ENCODE measurements around the gene GRIK2. TPM values are rescaled to one million over a fixed set of nuclear protein-coding genes. Genes with fewer than 3 reads are reported as not detected.

GRIK2 gene
- total and polyA plus RNA-seq, 2 donors (not counting 3 experiments of a cell fraction or from before 2014, with no cell fraction given), result not detected

DNA sequence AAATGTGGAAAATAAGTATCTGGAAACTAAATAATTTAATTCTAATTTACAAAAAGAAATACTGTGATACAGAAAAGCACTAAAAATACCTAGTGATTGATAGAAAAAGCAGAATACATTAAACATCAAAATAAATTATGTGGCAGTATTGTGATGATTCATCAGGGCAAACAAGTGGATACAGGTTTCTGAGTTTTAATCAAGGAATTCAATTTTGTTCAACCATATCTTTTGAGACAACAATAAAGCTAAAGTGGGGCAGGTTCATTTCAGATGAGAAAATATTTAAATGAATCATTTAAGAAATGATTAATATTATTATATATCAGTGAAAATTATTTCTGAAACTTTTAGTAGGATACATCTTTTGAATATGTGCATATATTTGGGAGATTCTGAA lies 49.8 kb downstream of the GRIK2 start:
- Histone ChIP-seq H3K4me1 (ENCODE audit: control insufficient read depth, extremely low read depth, insufficient read depth, low read length) (no peaks in the 10 kb centered on the region), H3K9me3 (replicated peaks; ENCODE audit: control insufficient read depth, insufficient read depth, low read length) (no peaks in the 10 kb centered on the region), H4K20me1 (replicated peaks; ENCODE audit: control insufficient read depth, extremely low read depth, insufficient read depth, low read length) (no peaks in the 10 kb centered on the region), H3K9me1 (replicated peaks; ENCODE audit: control insufficient read depth, extremely low read depth, insufficient read depth, low read length) (no peaks in the 10 kb centered on the region), H3K4me3 (replicated peaks in 1 of 3; ENCODE audit: insufficient read depth in 1 of 3, low read depth in 1 of 3, low read length in 3 of 3) (no peak overlapping the region), H3K36me3 (ENCODE audit: control insufficient read depth in 2 of 2, extremely low read depth in 1 of 2, insufficient read depth in 2 of 2, low read length in 2 of 2) (no peaks in the 10 kb centered on the region), H2AFZ (ENCODE audit: low read depth, low read length) (no peak overlapping the region), H3K4me2 (ENCODE audit: insufficient read depth, low read length) (no peak overlapping the region), H3K9ac (replicated peaks; ENCODE audit: extremely low read depth, insufficient read depth, low read length) (no peak overlapping the region), H3K27me3 (ENCODE audit: control insufficient read depth in 2 of 2, insufficient read depth in 2 of 2, low read length in 2 of 2) (no peaks in the 10 kb centered on the region), H3K79me2 (ENCODE audit: control insufficient read depth, insufficient read depth, low read length) (no peaks in the 10 kb centered on the region), H3K27ac (ENCODE audit: insufficient read depth, low read depth, low read length) (no peak overlapping the region)
- dilution Hi-C loops (cut with MboI; ENCODE audit: extremely low pct_ligation_motif_present, low sequenced_read_pairs), result no loop called here
- FAIRE-seq (no peak), DNase-seq (ENCODE audit: low read depth, low spot score) (no peak)
- intact Hi-C loops (cut with micrococcal nuclease), result no loop called here
- BruUV-seq (replicated peaks), result no TSS peak
- TF ChIP-seq POLR2AphosphoS5 (IDR thresholded peaks at IDR 0.05; ENCODE audit: insufficient read depth, low read depth, low read length), result no peak
- TF ChIP-seq, protein P1, sequence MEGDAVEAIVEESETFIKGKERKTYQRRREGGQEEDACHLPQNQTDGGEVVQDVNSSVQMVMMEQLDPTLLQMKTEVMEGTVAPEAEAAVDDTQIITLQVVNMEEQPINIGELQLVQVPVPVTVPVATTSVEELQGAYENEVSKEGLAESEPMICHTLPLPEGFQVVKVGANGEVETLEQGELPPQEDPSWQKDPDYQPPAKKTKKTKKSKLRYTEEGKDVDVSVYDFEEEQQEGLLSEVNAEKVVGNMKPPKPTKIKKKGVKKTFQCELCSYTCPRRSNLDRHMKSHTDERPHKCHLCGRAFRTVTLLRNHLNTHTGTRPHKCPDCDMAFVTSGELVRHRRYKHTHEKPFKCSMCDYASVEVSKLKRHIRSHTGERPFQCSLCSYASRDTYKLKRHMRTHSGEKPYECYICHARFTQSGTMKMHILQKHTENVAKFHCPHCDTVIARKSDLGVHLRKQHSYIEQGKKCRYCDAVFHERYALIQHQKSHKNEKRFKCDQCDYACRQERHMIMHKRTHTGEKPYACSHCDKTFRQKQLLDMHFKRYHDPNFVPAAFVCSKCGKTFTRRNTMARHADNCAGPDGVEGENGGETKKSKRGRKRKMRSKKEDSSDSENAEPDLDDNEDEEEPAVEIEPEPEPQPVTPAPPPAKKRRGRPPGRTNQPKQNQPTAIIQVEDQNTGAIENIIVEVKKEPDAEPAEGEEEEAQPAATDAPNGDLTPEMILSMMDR (IDR thresholded peaks at IDR 0.05; ENCODE audit: extremely low read depth in 1 of 2, insufficient read depth in 1 of 2, low read depth in 1 of 2, low read length in 2 of 2), result no peak
- TF ChIP-seq MYC (IDR thresholded peaks at IDR 0.05; ENCODE audit: low read depth, low read length), result no peak
- no peak for TF ChIP-seq JUN (IDR thresholded peaks at IDR 0.05; ENCODE audit: borderline replicate concordance, insufficient read depth, insufficient read length, low read depth)
- TF ChIP-seq, protein P2, sequence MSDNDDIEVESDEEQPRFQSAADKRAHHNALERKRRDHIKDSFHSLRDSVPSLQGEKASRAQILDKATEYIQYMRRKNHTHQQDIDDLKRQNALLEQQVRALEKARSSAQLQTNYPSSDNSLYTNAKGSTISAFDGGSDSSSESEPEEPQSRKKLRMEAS (IDR thresholded peaks at IDR 0.05; ENCODE audit: insufficient read depth, insufficient read length), result no peak
- no peak for TF ChIP-seq FOS (IDR thresholded peaks at IDR 0.05; ENCODE audit: borderline replicate concordance, insufficient read depth, low read length)
- no peak for TF ChIP-seq POLR2A (IDR thresholded peaks at IDR 0.05; ENCODE audit: low read depth, low read length)
- TF ChIP-seq EZH2 (IDR thresholded peaks at IDR 0.05; ENCODE audit: borderline replicate concordance, low read depth, low read length, severe bottlenecking), result no peak
- no peak for TF ChIP-seq GATA2 (IDR thresholded peaks at IDR 0.05; ENCODE audit: insufficient read depth, insufficient read length, low read depth, low read length)
- CTCF ChIA-PET, result interaction anchor here (0.9 kb wide), 1 partner anchor 66 kb away, joined by 3 read pairs; no protein-coding TSS in a partner anchor
- POLR2A ChIA-PET, result no interaction called here

Data from endothelial cell of umbilical vein (primary cell).